ENCODE results near the gene PCBD1. TPM values are rescaled to one million over a fixed set of nuclear protein-coding genes. Genes with fewer than 3 reads are reported as not detected.

PCBD1 gene
- total and polyA plus RNA-seq, 2 donors (not counting 1 experiment from before 2014, with no cell fraction given) = 6.7 to 14.1 TPM

DNA sequence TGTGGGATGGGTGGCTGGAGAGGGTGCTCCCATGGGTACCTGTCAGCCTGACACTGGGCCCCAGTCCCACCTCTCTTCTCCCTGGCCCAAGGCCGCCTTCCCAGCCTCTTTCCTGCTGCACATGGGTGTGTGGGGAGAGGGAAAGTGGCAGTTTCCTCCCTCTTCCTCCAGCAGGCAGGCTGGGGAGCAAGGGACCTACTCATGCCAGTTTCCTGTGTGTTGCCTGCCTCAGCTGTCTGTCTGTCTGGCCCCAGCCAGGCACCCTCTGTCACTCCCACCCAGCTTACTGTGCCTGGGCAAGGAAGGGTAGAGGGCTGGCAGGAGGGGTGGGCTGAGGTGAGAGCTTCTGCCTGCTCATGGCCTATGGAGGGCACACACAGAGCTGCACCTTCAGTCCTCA lies 46.3 kb upstream of the PCBD1 start:
- Mint-ChIP-seq H3K4me3 (no peak overlapping the region), H3K4me1 (no peaks in the 10 kb centered on the region), H3K27me3 (no peaks in the 10 kb centered on the region), H3K9me3 (ENCODE audit: insufficient read depth) (no peaks in the 10 kb centered on the region), H3K27ac (no peak overlapping the region)
- no CpG with 5 or more reads among the region's 1 CpG for WGBS (ENCODE audit: insufficient coverage)
- Histone ChIP-seq H3K4me2 (replicated peaks; ENCODE audit: low read depth, low read length, poor library complexity, severe bottlenecking) (no peak overlapping the region), H2AFZ (ENCODE audit: insufficient read depth, low read depth, low read length, poor library complexity, severe bottlenecking) (no peak overlapping the region), H3K9me3 (ENCODE audit: control extremely low read depth in 1 of 3, control insufficient read depth in 2 of 3, insufficient read depth in 1 of 3, low read length in 2 of 3) (no peaks in the 10 kb centered on the region), H3K36me3 (replicated peaks in 1 of 2; ENCODE audit: control extremely low read depth in 1 of 2, control insufficient read depth in 1 of 2, extremely low read depth in 1 of 2, insufficient read depth in 2 of 2, low read length in 1 of 2) (no peaks in the 10 kb centered on the region), H3K4me1 (ENCODE audit: control insufficient read depth in 2 of 2, insufficient read depth in 2 of 2, low read length in 2 of 2) (no peaks in the 10 kb centered on the region), H3K4me3 (ENCODE audit: control extremely low read depth in 1 of 5, extremely low read depth in 1 of 5, insufficient read depth in 1 of 5, low read depth in 2 of 5, low read length in 4 of 5) (no peak overlapping the region), H3K27ac (ENCODE audit: low read length in 2 of 2) (no peak overlapping the region), H3K9ac (ENCODE audit: low read length) (no peak overlapping the region), H3K27me3 (replicated peaks in 1 of 4; ENCODE audit: control extremely low read depth in 1 of 4, control insufficient read depth in 3 of 4, insufficient read depth in 4 of 4, low read length in 3 of 4) (peaks cover 0 to 2% (median 0%) of the 10 kb centered on the region in 4 experiments), H4K20me1 (ENCODE audit: control insufficient read depth, insufficient read depth, low read length, poor library complexity, severe bottlenecking) (no peaks in the 10 kb centered on the region), H3K79me2 (ENCODE audit: control insufficient read depth, insufficient read depth, low read length) (no peaks in the 10 kb centered on the region)
- ATAC-seq (ENCODE audit: low read depth) = no peak
- intact Hi-C loops (cut with micrococcal nuclease) = no loop called here
- POLR2A ChIA-PET = no interaction called here
- TF ChIP-seq, protein P1, sequence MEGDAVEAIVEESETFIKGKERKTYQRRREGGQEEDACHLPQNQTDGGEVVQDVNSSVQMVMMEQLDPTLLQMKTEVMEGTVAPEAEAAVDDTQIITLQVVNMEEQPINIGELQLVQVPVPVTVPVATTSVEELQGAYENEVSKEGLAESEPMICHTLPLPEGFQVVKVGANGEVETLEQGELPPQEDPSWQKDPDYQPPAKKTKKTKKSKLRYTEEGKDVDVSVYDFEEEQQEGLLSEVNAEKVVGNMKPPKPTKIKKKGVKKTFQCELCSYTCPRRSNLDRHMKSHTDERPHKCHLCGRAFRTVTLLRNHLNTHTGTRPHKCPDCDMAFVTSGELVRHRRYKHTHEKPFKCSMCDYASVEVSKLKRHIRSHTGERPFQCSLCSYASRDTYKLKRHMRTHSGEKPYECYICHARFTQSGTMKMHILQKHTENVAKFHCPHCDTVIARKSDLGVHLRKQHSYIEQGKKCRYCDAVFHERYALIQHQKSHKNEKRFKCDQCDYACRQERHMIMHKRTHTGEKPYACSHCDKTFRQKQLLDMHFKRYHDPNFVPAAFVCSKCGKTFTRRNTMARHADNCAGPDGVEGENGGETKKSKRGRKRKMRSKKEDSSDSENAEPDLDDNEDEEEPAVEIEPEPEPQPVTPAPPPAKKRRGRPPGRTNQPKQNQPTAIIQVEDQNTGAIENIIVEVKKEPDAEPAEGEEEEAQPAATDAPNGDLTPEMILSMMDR (IDR thresholded peaks at IDR 0.05) = no peak
- TF ChIP-seq EZH2 (IDR thresholded peaks at IDR 0.05; ENCODE audit: borderline replicate concordance, insufficient read depth, low read depth, low read length, poor library complexity, severe bottlenecking) = no peak
- CTCF ChIA-PET = no interaction called here
- no peak for DNase-seq

DNA sequence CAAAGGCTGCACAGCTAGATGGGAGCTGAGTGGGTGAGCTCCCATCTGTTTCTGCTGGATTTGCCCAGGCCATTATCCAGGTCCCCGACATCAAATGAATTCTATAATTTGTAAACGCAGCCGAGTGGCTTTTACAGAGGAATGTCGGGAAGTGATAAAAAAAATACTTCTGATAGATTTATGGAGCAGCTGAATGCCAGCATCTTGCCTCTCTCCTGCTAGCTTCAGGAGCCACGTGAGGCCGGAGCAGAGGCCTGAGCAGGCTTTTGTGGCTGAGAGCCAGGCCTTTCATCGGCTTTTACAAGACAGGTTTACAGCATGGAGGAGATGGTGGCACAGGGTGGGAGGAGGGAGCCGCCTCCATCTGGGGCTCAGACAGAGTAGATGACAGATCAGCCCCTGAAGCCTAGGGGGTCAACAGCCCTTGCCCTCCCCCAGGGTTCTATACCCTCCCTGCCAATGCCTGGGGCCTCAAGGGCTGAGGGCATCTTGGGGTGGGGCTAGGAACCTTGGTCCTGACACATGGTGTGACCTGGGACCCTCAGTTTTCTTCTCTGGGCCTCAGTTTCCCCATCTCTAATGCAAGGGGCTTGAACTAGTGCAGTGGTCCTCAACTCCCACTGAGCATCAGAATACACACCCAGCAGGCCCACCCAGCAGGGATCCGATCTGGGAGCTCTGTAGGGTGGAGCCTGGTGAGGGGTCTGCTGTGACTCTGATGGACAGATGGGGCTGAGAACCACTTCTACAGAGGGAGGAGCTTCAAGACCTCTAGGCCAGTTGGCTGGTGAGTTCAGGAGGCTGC lies 44.2 kb upstream of the PCBD1 start:
- Histone ChIP-seq H3K4me1 (ENCODE audit: control insufficient read depth in 2 of 2, insufficient read depth in 2 of 2, low read length in 2 of 2) (no peaks in the 10 kb centered on the region), H3K9ac (ENCODE audit: low read length) (no peak overlapping the region), H3K9me3 (ENCODE audit: control extremely low read depth in 1 of 3, control insufficient read depth in 2 of 3, insufficient read depth in 1 of 3, low read length in 2 of 3) (no peaks in the 10 kb centered on the region), H3K27ac (ENCODE audit: low read length in 2 of 2) (no peak overlapping the region), H2AFZ (ENCODE audit: insufficient read depth, low read depth, low read length, poor library complexity, severe bottlenecking) (no peak overlapping the region), H3K27me3 (replicated peaks in 1 of 4; ENCODE audit: control extremely low read depth in 1 of 4, control insufficient read depth in 3 of 4, insufficient read depth in 4 of 4, low read length in 3 of 4) (peaks cover 0 to 2% (median 0%) of the 10 kb centered on the region in 4 experiments), H3K36me3 (replicated peaks in 1 of 2; ENCODE audit: control extremely low read depth in 1 of 2, control insufficient read depth in 1 of 2, extremely low read depth in 1 of 2, insufficient read depth in 2 of 2, low read length in 1 of 2) (no peaks in the 10 kb centered on the region), H3K79me2 (ENCODE audit: control insufficient read depth, insufficient read depth, low read length) (no peaks in the 10 kb centered on the region), H4K20me1 (ENCODE audit: control insufficient read depth, insufficient read depth, low read length, poor library complexity, severe bottlenecking) (no peaks in the 10 kb centered on the region), H3K4me2 (replicated peaks; ENCODE audit: low read depth, low read length, poor library complexity, severe bottlenecking) (no peak overlapping the region), H3K4me3 (ENCODE audit: control extremely low read depth in 1 of 5, extremely low read depth in 1 of 5, insufficient read depth in 1 of 5, low read depth in 2 of 5, low read length in 4 of 5) (no peak overlapping the region)
- H3K27ac Mint-ChIP-seq = no peak overlapping the region
- ATAC-seq (ENCODE audit: low read depth) = no peak
- no peaks in the 10 kb centered on the region for H3K4me1 Mint-ChIP-seq
- intact Hi-C loops (cut with micrococcal nuclease) = no loop called here
- POLR2A ChIA-PET = no interaction called here
- 93% methylated on average over 8 of the region's 9 CpGs for WGBS (ENCODE audit: insufficient coverage)
- TF ChIP-seq, protein P1 (IDR thresholded peaks at IDR 0.05) = no peak
- no peak for TF ChIP-seq EZH2 (IDR thresholded peaks at IDR 0.05; ENCODE audit: borderline replicate concordance, insufficient read depth, low read depth, low read length, poor library complexity, severe bottlenecking)
- no peak overlapping the region for H3K4me3 Mint-ChIP-seq
- no peaks in the 10 kb centered on the region for H3K9me3 Mint-ChIP-seq (ENCODE audit: insufficient read depth)
- no peaks in the 10 kb centered on the region for H3K27me3 Mint-ChIP-seq
- no peak for DNase-seq
- CTCF ChIA-PET = no interaction called here
